IMR-90 (cell line): ENCODE results near the gene TENM3. TPM values are rescaled to one million over a fixed set of nuclear protein-coding genes. Genes with fewer than 3 reads are reported as not detected.
A peak's percentile ranks its signal among the peaks of the same experiment; 100 is the strongest.

Experiments used
- ATAC-seq: fragments of 200-7000 bp; cut with Tn5 transposase; 2 replicates; pipeline ENCODE4 v1.9.1; 2020; ENCODE audit warnings: low read depth, mild to moderate bottlenecking, moderate library complexity
- BruUV-seq: library from RNA; stranded (reverse); fragments of 400-500 nt; replicated peaks from 2 replicates; lab custom pipeline; 2021; lab: Mats Ljungman, UMichigan
- CTCF ChIA-PET: fragments of 300-600 bp; formaldehyde crosslinking; extraction: SDS; loops from one replicate; lab custom pipeline; 2021; ENCODE audit warnings: antibody characterized with exemption; lab: Yijun Ruan, JAX
- POLR2A ChIA-PET: fragments of 300-600 bp; sonication (Branson Sonifier 250); formaldehyde crosslinking; loops from one replicate; lab custom pipeline; 2022; ENCODE audit warnings: antibody characterized with exemption; ENCODE audit not compliant: unreplicated experiment; lab: Charles Lee
- DNase-seq: peaks from one replicate; pipeline ENCODE4 v3.0.0; 2013
- H2AFZ ChIP-seq: replicated peaks from 2 replicates; pipeline ENCODE3; 2013; ENCODE audit warnings: low read length, mild to moderate bottlenecking; ENCODE audit not compliant: poor library complexity
- H2AK5ac ChIP-seq: 2 replicates; pipeline ENCODE4 v1.6.1; 2013; ENCODE audit warnings: low read depth, low read length, inconsistent platforms
- H2AK9ac ChIP-seq: replicated peaks from 2 replicates; pipeline ENCODE3; 2013; ENCODE audit warnings: mild to moderate bottlenecking, low read depth, low read length, moderate library complexity; ENCODE audit not compliant: poor library complexity
- H2BK120ac ChIP-seq: 2 replicates; pipeline ENCODE4 v1.6.1; 2013; ENCODE audit warnings: low read depth, low read length, inconsistent platforms
- H2BK15ac ChIP-seq: 3 replicates; pipeline ENCODE4 v1.6.1; 2013; ENCODE audit warnings: low read depth, low read length, inconsistent platforms
- H2BK20ac ChIP-seq: 2 replicates; pipeline ENCODE4 v1.6.1; 2013; ENCODE audit warnings: low read depth, mild to moderate bottlenecking, inconsistent platforms, low read length, moderate library complexity
- H2BK5ac ChIP-seq: 2 replicates; pipeline ENCODE4 v1.6.1; 2013; ENCODE audit warnings: mild to moderate bottlenecking, low read depth, low read length, inconsistent platforms; ENCODE audit not compliant: poor library complexity, severe bottlenecking
- H3K14ac ChIP-seq: replicated peaks from 2 replicates; pipeline ENCODE4 v1.6.1; 2013; ENCODE audit warnings: low read depth, low read length, inconsistent platforms
- H3K18ac ChIP-seq: 2 replicates; pipeline ENCODE4 v1.6.1; 2013; ENCODE audit warnings: low read depth, low read length, control low read depth
- H3K23ac ChIP-seq: 2 replicates; pipeline ENCODE4 v1.6.1; 2013; ENCODE audit warnings: low read depth, low read length, inconsistent platforms
- H3K27ac ChIP-seq: 2 replicates; pipeline ENCODE4 v1.5.1; 2013; ENCODE audit warnings: mild to moderate bottlenecking, control low read depth, low read length; ENCODE audit not compliant: insufficient read depth
- H3K27me3 ChIP-seq: 2 replicates; pipeline ENCODE4 v1.6.1; 2013; ENCODE audit warnings: low read length; ENCODE audit not compliant: control insufficient read depth, insufficient read depth
- H3K36me3 ChIP-seq: 2 replicates; pipeline ENCODE4 v1.6.1; 2013; ENCODE audit warnings: low read length, mixed read lengths; ENCODE audit not compliant: control insufficient read depth, insufficient read depth
- H3K4ac ChIP-seq: 2 replicates; pipeline ENCODE4 v1.6.1; 2013; ENCODE audit warnings: low read depth, low read length, inconsistent platforms
- H3K4me1 ChIP-seq: 2 replicates; pipeline ENCODE4 v1.6.1; 2013; ENCODE audit warnings: low read length, mixed read lengths; ENCODE audit not compliant: control insufficient read depth, insufficient read depth
- H3K4me2 ChIP-seq: 2 replicates; pipeline ENCODE4 v1.6.1; 2013; ENCODE audit warnings: low read depth, mild to moderate bottlenecking, control low read depth, low read length, moderate library complexity
- H3K4me3 ChIP-seq: 2 replicates; pipeline ENCODE4 v1.5.1; 2013; ENCODE audit warnings: low read depth, mild to moderate bottlenecking, control low read depth, low read length, moderate library complexity; ENCODE audit not compliant: insufficient read depth
- H3K56ac ChIP-seq: 2 replicates; pipeline ENCODE4 v1.6.1; 2013; ENCODE audit warnings: low read length, inconsistent platforms; ENCODE audit not compliant: insufficient read depth; ENCODE audit errors: extremely low read depth
- H3K79me1 ChIP-seq, 2 experiments: 2 replicates each; pipeline ENCODE4 v1.6.1; 2013; ENCODE audit warnings: low read length in 2 of 2, inconsistent platforms in 1 of 2, low read depth in 1 of 2
- H3K9ac ChIP-seq: 2 replicates; pipeline ENCODE4 v1.6.1; 2013; ENCODE audit warnings: low read depth, low read length, control low read depth
- H3K9me1 ChIP-seq: 2 replicates; pipeline ENCODE4 v1.6.1; 2013; ENCODE audit warnings: low read length, inconsistent platforms; ENCODE audit not compliant: insufficient read depth
- H3K9me3 ChIP-seq: 2 replicates; pipeline ENCODE4 v1.6.1; 2013; ENCODE audit warnings: low read length; ENCODE audit not compliant: control insufficient read depth, insufficient read depth
- H4K20me1 ChIP-seq: 2 replicates; pipeline ENCODE4 v1.6.1; 2013; ENCODE audit warnings: low read length, inconsistent platforms; ENCODE audit not compliant: insufficient read depth
- H4K5ac ChIP-seq: 2 replicates; pipeline ENCODE4 v1.6.1; 2013; ENCODE audit warnings: mild to moderate bottlenecking, low read depth, low read length, control low read depth
- H4K8ac ChIP-seq, 2 experiments: 2 replicates each; pipeline ENCODE4 v1.6.1; 2013; ENCODE audit warnings: low read depth in 2 of 2, low read length in 2 of 2, control low read depth in 1 of 2, inconsistent platforms in 1 of 2
- H4K91ac ChIP-seq: 2 replicates; pipeline ENCODE4 v1.6.1; 2013; ENCODE audit warnings: low read depth, low read length, inconsistent platforms; ENCODE audit not compliant: insufficient read depth
- BHLHE40 ChIP-seq: fragments of 150-350 bp; IDR thresholded peaks from 2 replicates; pipeline ENCODE4 v1.6.1; 2016; ENCODE audit warnings: mild to moderate bottlenecking, low read depth, low read length
- CHD1 ChIP-seq: IDR thresholded peaks from 2 replicates; pipeline ENCODE4 v1.6.1; 2012; ENCODE audit warnings: low read depth, low read length, improper control_type of control experiment
- FOS ChIP-seq: fragments of 150-350 bp; IDR thresholded peaks from 2 replicates; pipeline ENCODE4 v1.6.1; 2016; ENCODE audit warnings: low read depth, low read length
- MAFK ChIP-seq: IDR thresholded peaks from 2 replicates; pipeline ENCODE4 v1.6.1; 2012; ENCODE audit warnings: low read depth, low read length, improper control_type of control experiment
- MAZ ChIP-seq: IDR thresholded peaks from 2 replicates; pipeline ENCODE4 v1.6.1; 2012; ENCODE audit warnings: low read depth, mild to moderate bottlenecking, low read length, improper control_type of control experiment, moderate library complexity, borderline replicate concordance
- MXI1 ChIP-seq: IDR thresholded peaks from 2 replicates; pipeline ENCODE4 v1.6.1; 2012; ENCODE audit warnings: low read depth, mild to moderate bottlenecking, low read length, moderate library complexity, borderline replicate concordance
- RFX5 ChIP-seq: IDR thresholded peaks from 2 replicates; pipeline ENCODE4 v1.8.0; 2012; ENCODE audit warnings: low read depth, mild to moderate bottlenecking, low read length, moderate library complexity
- SMC3 ChIP-seq: fragments of 150-350 bp; IDR thresholded peaks from 2 replicates; pipeline ENCODE4 v1.6.1; 2016; ENCODE audit warnings: low read depth, mild to moderate bottlenecking, antibody characterized with exemption, low read length, moderate library complexity
- WGBS, 2 experiments: methylation state at CpG; one replicate each; pipeline versions ENCODE4 v1.1.5 to v1.1.7; 2013; ENCODE audit warnings: missing lambda C conversion rate in 2 of 2; ENCODE audit not compliant: insufficient read length in 1 of 2; ENCODE audit errors: extremely low coverage in 2 of 2; 5-methylcytosine and 5-hydroxymethylcytosine counted together
- dilution Hi-C: fragments of 300-500 bp; cut with HindIII; formaldehyde crosslinking; loops from one replicate; pipeline ENCODE4 v1.14.3; 2018; ENCODE audit warnings: low sequenced_read_pairs; ENCODE audit not compliant: unreplicated experiment
- in situ Hi-C: fragments of 300-500 bp; cut with MboI; formaldehyde crosslinking; loops from 3 replicates; pipeline ENCODE4 v1.14.3; 2019; ENCODE audit warnings: low sequenced_read_pairs, inconsistent platforms, mixed read lengths
- intact Hi-C: fragments of 100-400 bp; cut with micrococcal nuclease; formaldehyde crosslinking; loops from 2 replicates; pipeline ENCODE4 v1.10.0; 2022
- polyA plus RNA-seq, 3 experiments: library from polyadenylated mRNA; depleted of rRNA; stranded (reverse); fragments of >200 nt; gene quantifications; 2 replicates each; pipeline ENCODE4 v1.2.3, GENCODE V29; 2012; ENCODE audit warnings: low replicate concordance in 1 of 3
- total RNA-seq: library from RNA; depleted of rRNA; stranded (reverse); fragments of >200 nt; gene quantifications from 2 replicates; pipeline ENCODE4 v1.2.3, GENCODE V29; 2012
- TF ChIP-seq, protein P1 (sequence below): fragments of 150-350 bp; IDR thresholded peaks from 2 replicates; pipeline ENCODE4 v1.6.1; 2016; ENCODE audit warnings: low read depth, mild to moderate bottlenecking, low read length, moderate library complexity, borderline replicate concordance

Gene TENM3
- total and polyA plus RNA-seq, 2 of the 4 experiments (the other 2 are of a cell fraction): 29.9 to 173 TPM

DNA sequence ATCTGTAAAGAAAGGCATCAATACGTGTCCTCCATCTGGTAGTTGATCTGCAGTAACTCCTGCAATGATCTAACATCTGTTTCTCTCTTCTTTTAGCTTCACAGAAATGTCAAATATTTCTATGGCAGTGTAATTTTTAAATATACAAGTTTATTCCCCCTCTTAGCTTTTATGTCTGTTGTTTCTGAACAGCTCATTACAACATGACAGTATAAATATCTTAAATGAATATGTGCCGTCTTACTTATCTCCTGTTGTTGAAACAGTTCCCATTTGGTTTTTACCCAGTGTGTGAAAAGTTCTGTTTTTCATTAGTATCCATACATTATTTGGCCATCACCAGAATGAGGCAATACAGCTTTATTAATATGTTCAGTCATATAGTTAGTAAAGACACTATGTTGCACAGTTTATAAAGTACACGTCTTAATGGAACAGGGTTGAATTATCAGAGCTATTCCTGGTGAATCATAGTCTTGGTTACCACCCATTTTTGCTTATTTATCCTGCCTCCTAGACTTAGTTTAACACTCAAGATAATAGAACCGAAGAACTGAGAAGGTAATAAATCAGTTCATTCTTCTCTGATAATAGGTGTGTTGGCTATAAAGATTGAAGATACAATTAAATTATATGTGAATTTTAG, 321.6 kb downstream of the TENM3 start:
- TF ChIP-seq FOS (no peak), SMC3 (no peak), MXI1 (no peak), RFX5 (no peak), BHLHE40 (no peak), MAFK (no peak), CHD1 (no peak), MAZ (no peak)
- TF ChIP-seq, protein P1, sequence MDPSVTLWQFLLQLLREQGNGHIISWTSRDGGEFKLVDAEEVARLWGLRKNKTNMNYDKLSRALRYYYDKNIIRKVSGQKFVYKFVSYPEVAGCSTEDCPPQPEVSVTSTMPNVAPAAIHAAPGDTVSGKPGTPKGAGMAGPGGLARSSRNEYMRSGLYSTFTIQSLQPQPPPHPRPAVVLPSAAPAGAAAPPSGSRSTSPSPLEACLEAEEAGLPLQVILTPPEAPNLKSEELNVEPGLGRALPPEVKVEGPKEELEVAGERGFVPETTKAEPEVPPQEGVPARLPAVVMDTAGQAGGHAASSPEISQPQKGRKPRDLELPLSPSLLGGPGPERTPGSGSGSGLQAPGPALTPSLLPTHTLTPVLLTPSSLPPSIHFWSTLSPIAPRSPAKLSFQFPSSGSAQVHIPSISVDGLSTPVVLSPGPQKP: no peak
- ATAC-seq: peak; percentile 75
- Histone ChIP-seq H3K14ac (no peak overlapping the region), H3K9ac (no peak overlapping the region), H3K56ac (no peak overlapping the region), H4K91ac (no peak overlapping the region), H2AK9ac (no peak overlapping the region), H3K36me3 (0 out of 2 replicates have a peak, but pooled peaks cover 1% of the 10 kb centered on the region), H2AFZ (no peak overlapping the region), H2BK15ac (no peak overlapping the region), H3K4me1 (peaks cover 7% of the 10 kb centered on the region), H3K9me3 (no peaks in the 10 kb centered on the region), H2AK5ac (no peak overlapping the region), H3K23ac (no peak overlapping the region), H3K4me3 (no peak overlapping the region), H3K27ac (no peak overlapping the region), H3K27me3 (no peaks in the 10 kb centered on the region), H2BK20ac (no peak overlapping the region), H2BK5ac (peak overlapping the region; percentile 1), H3K4ac (no peak overlapping the region), H4K5ac (peak overlapping the region; percentile 66; the same call in 1 of the 2 replicates), H3K9me1 (peaks cover 7% of the 10 kb centered on the region; the same call in 1 of the 2 replicates), H4K8ac (no peak overlapping the region), H3K18ac (no peak overlapping the region; the same call in 1 of the 2 replicates), H4K20me1 (no peaks in the 10 kb centered on the region), H2BK120ac (no peak overlapping the region), H3K79me1 (peaks cover 3 to 16% of the 10 kb centered on the region in 2 experiments; a peak in 2 of 4 replicates), H3K4me2 (peak overlapping the region; percentile 79; the same call in 1 of the 2 replicates)
- peak; percentile 48 for DNase-seq
- dilution Hi-C loops: no loop called here
- POLR2A ChIA-PET: no interaction called here
- no TSS peak for BruUV-seq
- no CpG with 5 or more reads among the region's 4 CpGs for WGBS, 2 experiments
- in situ Hi-C loops: no loop called here
- CTCF ChIA-PET: interaction anchor here (1.0 kb wide), 1 partner anchor 14 kb away, joined by 3 read pairs; no protein-coding TSS in a partner anchor
- intact Hi-C loops: loop anchor here (5.0 kb wide), 3 partner anchors 77 to 1423 kb away; no protein-coding TSS in a partner anchor
